HG03175 (cell line): ENCODE measurements around the gene KCNN1.

Experiments
- ATAC-seq: cut with Tn5 transposase; IDR thresholded peaks from one replicate; pipeline ENCODE4 v1.9.1; 2021; ENCODE audit warnings: mild to moderate bottlenecking, moderate library complexity; ENCODE audit not compliant: unreplicated experiment

The KCNN1 gene

DNA sequence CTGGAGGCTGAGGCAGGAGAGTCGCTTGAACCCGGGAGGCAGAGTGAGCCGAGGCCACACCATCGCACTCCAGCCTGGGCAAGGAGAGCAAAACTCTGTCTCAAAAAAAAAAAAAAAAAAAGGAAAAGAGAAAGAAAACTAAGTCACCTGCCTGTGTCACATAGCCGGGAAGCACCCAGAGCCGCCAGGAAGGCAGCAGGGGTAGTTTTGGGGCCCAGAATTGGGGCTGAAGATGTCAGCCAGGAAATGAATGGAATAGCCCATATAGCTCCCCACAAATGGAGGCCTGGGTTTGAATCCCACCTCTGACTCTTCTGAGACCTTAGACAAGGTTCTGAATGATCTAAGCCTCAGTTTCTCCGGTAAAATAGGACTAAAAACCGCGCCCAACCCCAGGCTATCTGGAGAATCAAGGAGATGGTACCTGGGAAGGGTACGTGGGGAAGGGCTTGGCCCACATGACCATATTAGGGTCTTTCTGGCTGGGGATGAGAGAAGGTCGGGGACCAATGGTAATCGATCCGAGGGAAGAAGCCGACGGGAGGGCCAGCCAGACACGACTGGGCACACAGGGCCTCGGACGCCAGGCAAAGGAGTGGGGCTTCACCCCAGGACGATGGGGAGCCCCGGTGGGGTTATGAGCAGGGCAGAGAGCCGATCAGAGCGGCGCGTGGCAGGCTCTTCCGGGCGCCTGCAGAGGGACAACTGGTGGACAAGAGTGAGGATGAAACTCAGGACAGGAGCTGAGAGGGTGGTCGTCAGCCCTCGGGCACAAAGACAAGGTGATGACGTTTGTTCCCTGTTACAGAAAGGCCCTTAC, 19.7 kb upstream of the KCNN1 start:
- peak; percentile 29 for ATAC-seq

DNA sequence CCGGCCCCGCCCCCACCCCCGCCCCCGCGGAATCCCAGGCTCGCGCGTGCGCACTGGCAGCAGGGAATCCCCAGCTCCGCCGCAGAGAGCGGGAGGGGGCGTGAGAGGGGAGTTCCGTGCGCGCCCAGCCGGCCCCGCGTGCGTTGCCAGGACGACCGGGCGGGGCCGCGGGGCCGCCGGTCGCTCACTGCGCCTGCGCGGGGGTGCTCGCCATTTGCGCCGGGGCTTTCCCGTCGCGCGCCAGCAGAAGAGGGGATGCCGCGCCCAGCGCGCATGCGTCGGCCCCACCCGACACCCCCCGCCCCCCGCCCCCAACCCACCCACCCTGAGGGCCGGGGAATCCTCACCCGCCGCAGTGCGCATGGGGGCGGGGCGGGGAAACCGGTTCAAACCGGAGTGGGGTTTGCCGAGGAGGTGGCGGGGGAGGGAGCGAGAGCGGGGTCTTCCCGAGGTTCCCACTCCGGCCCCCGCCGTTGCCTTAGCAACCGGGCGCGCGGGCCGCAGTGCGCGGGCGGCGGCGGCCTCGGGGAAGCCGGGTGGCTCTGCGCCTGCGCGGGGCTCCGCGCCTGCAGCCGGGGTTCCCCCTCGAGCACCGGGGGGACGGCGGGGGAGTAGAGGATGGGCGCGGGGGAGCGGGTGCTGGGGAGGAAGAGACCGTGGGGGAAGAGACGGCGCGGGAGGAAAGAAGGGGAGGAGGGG, 18.9 kb upstream of the KCNN1 start:
- peak; percentile 59 for ATAC-seq

DNA sequence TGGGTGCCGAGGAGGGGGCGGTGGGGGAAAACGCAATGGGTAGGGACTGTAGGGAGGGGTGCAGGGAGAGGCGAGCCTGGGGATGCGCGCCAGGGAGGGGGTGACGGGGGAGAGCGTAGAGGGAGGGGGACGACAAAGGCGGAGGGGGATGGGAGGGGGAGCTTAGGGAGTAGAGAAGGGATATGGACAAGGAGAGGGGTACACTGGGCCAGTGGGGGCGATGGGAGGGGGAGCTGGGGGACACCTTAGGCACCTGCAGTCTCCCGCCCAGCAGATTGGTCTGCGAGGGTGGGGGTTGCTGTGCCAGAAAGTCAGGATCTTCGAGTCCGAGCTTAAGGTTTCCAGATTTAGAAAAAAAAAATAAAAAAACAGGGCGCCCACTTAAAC, 18.4 kb upstream of the KCNN1 start:
- ATAC-seq = no peak

DNA sequence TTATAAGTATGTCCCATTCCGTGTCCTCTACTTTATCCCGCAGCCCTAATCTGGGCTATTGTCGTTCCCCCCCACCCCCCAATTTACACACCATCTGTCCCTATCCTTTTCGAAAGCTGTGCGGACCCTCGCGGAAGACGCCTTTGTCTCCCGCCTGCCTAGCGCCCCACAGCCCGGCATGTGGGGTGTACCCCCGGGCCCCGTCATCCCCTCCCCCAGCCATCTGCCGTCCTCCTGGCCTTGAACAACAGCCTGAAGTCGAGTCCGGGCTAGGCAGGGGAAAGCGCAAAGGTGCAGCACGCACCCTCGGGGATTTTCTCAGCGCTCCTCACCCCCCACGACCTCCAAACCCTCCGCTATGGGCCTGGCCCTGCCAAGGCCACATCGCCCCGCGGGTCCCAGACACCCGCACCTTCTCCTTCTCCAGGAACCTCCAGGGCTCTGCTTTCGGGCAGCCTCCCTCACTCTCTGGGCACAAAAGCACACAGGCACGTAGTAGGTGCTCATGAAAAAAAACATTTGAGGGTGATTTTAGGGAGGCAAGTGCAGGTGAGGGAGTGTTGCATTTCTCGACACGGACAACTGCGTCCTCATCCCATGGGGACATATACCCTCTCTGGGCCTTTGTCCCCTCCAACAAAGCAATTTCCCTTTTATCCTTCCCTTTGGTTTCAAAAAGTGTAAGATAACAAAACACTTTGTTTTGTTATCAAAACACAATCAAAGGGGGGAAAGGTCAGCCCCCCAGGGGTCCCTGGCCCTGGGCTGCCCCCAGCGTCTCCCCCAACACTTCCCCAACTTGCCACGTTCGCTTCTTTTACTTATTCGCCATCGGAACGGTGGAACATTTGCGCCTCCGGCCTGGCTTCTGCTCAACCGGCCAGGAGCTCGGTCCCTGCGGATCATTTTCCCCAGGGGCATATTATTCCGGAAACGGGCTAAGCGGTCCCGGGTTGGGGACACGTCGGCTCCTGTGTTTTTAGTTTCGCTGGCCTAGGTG, 17.7 kb upstream of the KCNN1 start:
- no peak for ATAC-seq

DNA sequence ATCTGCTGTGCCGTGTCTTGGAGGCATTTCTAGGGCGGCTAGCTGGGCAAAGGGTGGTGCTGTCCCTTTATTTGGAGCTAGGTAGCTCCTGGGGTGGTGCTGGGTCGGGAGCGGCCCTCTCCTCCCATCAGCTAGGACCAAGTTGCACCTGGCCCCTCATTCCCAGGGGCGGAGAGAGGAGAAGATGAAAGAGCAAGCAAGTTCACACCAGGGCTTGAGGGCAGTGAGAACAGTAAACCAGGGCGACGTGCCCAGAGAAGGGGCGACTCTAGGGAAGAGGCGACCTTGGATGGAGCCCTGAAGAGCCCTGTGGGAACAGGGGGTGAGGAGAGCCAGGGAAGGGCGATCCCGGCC, 17.0 kb upstream of the KCNN1 start:
- ATAC-seq = no peak

DNA sequence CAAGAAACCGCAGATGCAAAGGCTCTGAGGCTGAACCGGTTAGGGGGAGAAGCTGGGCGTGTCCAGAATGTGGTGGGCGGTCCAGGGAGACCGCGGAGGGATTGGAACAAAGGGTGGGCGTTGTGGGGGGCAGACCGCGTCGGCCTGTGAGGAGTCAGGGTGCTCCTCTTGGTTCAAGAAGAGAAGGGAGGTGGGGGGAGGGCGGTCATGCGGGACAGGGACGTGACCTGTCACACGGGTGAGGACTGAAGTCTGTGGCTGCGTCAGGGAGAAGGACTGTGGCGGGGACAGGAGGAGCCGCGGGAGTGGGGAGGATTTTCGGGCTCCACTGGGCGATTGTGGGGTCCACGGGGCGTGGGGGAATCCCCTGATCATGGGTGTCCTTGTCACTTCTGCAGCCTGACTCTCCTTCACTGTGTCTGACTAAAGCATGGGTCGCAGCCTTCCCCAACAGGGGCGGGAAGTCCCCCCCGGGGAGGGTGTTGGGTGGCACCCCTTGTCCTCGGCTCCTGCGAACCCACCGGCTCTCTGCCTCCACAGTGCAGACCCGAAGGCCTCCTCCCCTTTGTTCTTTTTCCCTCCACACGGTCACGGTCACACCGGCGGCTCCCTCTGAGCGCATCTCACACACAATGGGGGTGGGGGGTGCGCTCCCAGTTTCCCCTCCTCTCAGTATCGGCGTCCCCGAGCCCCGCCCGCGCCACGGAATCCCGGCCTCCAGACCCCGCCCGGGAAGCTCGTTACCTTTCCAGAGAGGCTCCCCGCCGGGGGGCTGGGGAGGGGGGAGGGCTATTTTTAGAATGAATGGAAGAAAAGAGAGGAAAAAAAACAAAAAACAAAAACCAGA, 16.4 kb upstream of the KCNN1 start:
- no peak for ATAC-seq

DNA sequence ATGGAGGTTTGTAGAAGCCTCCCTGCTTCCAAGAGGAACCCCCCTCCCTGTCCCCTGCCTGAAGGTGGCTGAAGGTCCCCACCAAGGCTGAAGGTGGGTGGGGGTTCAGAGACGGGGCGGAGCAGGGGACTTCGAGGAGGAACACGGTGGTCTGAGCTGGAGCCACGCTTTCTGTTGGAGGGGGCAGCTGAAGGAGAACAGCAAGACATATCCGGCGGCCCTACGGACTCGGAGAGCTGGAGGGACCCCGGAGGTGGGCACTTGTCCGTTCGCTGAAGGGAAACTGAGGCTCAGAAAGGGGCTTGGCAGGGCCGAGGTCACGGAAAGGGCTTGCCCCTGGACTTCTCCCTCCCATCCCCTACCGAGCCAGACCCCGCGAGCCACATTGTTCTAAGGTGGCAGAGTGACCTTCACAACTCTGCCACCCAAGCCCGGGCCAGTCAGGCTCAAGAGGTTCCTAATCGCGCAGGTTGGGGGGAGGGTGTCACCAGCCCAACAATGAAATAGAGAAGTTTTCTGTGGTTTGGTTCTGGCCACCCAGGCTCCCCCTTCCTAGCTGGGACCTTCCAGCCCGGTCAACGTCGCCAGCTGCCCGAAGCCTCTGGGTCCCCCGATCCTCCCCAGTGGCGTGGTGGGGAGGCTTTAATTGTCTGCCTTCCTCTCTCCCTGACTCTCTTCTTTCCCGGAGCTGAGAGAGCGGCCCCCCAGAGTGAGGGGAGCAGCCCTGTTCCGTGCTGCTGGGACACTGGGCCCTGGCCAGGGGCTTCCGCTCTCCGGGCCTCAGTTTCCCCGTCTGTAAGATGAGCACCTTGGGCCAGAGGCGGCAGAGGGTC, 15.5 kb upstream of the KCNN1 start:
- no peak for ATAC-seq

DNA sequence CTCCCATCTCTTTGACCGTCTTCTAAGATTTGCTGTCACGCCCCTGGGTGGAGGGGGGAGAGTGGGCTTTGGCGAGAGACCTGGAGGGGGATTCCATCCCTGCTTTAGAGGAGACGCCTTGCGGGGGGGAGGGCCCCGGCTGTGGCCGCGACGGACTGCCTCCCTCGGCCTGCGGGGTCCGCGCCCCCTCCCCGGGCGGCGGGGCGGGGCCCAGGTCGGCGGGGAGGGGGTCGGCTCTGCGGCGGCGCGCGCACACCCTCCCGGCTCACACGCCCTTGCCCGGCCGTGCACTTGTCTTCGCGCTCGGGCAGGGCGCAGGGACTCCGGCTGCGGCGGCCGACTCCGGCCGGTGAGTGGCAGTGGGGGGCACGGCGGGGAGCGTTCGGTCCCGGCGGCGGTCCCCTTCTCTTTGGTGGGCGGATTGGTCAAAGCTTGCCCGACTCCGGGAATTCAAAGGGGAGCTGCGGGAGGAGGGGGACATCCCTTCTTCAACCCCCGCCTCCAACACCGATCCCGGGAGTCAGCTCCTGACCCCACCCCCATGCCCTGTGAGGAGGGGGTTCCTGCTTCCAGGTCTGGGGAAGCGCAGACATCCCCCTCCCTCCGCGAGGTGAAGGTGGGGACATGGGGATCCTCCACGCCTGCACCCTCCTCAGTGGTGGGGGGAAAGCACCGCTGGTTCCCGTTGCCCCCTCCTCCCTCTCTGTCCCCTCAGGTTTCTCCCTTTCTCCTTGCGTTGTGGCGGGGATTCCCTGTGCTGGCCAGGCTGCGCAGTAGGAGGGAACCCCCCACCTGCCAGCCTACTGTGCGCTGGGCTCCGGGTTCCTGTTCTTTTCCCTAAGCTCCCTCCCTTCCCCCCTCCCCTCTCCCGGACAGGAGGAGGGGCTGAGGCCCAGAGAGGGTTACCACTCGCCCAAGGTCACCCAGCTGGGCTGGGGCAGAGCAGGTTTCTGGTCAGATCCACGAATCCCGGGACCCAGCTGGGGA, 14.6 kb upstream of the KCNN1 start:
- no peak for ATAC-seq

DNA sequence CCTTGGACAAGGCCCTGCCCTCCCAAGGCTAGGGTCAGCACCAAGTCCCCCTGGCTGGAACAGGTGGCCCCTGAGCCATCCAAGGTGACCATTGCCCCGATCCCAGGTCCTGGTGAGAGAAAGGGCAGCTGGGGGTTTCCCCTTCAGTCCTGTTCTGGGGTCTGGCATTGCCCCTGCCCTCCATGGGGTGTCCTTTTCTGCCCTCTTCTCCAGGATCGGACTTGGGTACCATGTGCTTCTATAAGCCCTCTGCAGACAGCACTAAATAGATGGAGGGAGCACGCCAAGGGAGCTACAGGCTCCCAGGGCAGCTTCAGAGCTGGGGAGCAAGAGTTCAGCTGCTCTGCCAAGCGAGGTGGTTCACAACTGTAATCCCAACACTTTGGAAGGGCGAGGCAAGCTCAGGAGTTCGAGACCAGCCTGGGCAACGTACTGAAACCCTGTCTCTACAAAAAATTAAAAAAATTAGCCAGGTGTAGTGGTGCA, 13.5 kb upstream of the KCNN1 start:
- no peak for ATAC-seq

DNA sequence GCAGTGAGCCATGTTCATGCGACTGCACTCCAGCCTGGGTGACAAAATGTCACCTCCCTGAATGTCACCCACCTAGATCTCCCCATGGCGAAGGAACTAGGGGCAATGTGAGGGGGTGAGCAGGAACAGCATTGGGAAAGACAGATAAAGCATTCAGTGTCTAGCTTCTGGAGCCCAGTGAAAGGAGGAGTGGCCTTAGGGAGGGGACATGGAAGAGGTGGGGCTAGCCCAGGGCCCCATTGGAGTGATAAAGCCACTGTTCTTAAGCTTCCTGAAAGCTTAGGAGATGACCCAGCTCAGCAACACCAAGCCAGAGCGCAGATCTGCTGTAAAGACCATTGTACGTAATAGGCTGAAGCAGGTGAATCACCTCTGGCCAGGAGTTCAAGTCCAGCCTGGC, 13.0 kb upstream of the KCNN1 start:
- no peak for ATAC-seq

DNA sequence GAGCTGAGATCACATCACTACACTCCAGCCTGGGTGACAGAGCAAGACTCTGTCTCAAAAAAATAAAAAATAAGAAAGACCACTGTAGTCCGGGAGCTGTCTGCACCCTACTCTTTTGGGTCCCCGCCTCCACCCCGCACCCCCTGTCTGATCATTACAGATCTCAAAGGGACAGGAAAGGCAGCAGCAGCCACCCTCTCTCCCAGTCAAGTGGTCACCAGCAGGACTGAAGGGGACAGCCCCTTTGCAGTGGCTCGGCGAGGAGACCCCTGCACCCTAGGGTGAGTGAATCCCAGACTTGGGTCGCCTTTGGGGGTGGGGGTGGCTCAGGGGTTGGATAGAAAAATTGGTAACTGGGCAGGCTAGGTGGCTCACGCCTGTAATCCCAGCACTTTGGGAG, 12.5 kb upstream of the KCNN1 start:
- no peak for ATAC-seq

DNA sequence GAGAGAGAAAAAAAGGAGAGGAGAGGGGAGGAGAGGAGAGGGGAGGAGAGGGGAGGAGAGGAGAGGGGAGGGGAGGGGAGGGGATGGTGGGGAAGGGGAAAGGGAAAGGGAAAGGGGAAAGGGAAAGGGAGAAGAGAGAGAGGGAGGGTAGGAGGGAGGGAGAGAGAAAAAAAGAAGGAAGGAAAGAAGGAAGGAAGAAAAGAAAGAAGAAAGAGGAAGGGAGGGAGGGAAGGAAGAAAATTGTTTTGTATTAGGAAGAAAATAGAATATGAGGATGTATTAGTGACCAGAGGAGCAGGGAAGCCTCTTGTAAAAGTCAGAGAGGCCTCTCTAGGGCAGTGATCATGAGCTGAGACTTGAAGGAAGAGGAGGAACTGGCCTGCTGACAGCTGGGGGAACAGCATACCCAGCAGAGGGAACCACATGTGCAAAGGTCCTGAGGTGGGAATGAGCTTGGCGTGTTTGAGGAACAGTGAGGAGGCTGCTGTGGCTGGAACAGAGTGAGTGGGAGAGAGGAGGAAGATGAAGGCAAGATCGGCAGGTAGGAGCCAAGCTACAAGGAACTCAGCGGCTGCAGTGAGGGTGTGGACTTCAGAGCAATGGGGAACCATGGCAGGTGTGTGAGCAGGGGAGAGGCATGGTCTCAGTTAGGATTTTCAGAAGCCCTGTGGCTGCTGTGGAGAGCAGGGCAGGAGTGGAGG, 9.6 kb upstream of the KCNN1 start:
- no peak for ATAC-seq

DNA sequence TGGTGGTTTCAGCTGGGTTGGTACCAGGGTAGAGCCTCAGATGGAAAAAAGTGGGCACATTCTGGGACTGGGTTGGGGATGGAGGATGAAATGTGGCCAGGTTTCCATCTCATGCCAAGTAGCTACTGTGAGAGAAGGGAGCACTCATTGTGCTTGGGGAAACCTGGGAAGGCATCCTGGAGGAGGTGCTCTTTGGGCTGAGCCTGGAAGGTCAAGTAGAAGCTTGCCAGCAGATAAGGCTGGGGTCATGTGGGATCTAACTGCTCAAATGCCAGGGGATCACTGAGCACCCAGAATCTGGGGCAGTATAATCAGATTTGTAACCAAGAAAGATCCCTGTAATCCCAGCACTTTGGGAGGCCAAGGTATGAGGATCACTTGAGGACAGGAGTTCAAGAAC, 9.0 kb upstream of the KCNN1 start:
- ATAC-seq = no peak

DNA sequence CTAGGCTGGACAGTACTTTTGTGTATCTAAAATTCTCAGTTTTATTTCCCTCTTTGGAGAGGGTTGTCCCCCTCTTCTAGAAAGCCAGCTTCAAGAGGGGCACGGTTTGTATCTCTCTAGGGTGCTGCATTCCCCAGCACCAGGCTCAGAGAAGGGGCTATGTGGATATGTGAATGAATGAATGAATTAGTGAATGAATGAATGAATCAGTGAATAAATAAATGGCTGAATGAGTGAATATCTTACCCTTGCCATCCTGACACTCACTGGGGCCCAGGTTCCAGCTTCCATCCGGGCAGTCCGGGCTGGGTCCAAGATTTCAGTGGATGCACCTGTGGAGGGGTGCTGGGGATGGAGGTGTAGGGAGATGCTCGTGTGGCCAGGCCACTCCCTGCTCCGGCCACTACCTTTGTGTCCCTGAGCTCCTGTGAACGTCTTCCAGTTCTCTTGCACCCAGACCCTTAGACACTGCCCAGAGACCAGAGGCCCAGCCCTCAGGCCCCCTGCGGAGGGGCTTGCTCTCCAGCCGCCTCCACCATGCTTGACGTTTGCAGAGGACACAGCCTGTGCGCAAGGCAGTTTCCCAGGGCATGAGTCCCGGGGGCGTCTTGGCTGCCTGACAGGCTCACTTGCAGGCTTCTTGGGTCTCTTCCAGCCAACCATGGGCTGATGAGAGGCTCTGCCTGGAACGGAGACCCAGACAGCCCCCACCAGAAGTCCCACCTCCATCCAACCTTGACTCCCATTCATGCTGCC, 2.8 kb upstream of the KCNN1 start:
- no peak for ATAC-seq

DNA sequence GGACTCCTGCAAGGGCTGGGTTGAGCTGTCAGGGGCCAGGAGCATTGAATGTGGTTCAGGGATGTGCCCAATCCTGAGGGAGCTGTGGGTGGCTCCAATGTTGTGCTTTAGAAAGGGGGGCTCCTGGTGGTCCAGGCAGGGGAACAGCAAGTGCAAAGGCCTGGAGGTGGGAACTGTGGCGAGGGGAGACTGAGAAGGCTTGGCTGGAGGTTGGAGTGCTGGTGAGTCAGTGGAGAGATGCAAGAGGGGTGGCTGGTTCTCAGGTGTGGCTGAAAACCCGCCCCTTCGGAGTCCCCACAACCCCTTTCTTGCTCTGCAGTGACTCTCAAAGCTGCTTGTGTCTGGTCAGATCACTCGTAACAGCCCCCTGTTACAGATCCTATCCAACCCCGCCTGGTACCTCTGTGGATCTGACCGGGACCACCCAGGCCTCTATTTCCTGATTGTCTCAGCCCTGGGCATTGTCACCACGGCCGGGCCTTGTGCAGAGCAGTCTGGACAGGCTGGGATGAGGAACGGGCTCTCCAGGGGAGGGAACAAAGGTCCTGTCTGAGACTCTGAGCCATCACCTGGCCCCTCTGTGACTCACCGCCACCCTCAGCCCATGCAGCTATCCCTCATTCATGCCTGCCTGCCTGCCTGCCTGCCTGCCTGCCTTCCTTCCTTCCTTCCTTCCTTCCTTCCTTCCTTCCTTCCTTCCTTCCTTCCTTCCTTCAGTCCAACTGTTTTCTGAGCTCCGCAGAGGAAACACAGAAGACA, 1.4 kb upstream of the KCNN1 start:
- ATAC-seq = no peak

DNA sequence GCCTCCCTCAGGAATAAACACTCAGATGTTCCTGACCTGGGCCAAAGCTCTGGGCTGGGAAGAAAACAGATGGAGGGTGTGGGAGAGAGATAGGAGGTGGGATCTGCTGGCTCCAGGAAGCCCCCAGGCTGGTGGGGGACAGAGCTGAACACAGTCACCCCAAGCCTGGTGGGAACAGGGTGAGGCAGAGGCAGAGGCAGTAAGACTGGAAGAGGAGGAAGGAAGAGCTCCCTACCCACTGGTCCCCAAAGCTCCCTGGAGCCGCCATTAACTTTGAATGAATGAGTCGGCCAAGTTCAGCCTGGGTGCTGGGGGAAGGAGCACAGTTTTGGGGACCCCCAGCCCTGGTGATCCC, 801 bp upstream of the KCNN1 start:
- no peak for ATAC-seq
